Tibial nerve (tissue), 4 donors: ENCODE results near the gene NRL. TPM values are rescaled to one million over a fixed set of nuclear protein-coding genes. Genes with fewer than 3 reads are reported as not detected.

Experiments used
- DNase-seq, 2 donors: peaks; one replicate each; pipeline ENCODE4 v3.0.0-alpha.2; 2019; ENCODE audit warnings: low spot score in 2 of 2
- H3K27ac ChIP-seq, 4 donors: fragments of 200-600 bp; sonication (generic) in 3 of 4; one replicate each; pipeline ENCODE4 v1.5.1; 2017 to 2019; ENCODE audit warnings: mild to moderate bottlenecking in 1 of 4
- H3K27me3 ChIP-seq, 2 donors: fragments of 200-600 bp; sonication (generic) in 1 of 2; one replicate each; pipeline versions ENCODE4 v1.5.1 to v1.6.0; 2017 to 2019
- H3K36me3 ChIP-seq, 3 donors: fragments of 200-600 bp; sonication (generic); one replicate each; pipeline ENCODE4 v1.5.1; 2018 to 2019
- H3K4me1 ChIP-seq, 4 donors: fragments of 200-600 bp; sonication (generic) in 3 of 4; one replicate each; pipeline ENCODE4 v1.5.1; 2017 to 2019
- H3K4me3 ChIP-seq, 4 donors: fragments of 200-600 bp; sonication (generic) in 3 of 4; one replicate each; pipeline ENCODE4 v1.5.1; 2017 to 2019; ENCODE audit warnings: mild to moderate bottlenecking in 1 of 4, moderate library complexity in 1 of 4
- H3K9me3 ChIP-seq, 4 donors: fragments of 200-600 bp; sonication (generic) in 3 of 4; one replicate each; pipeline ENCODE4 v1.5.1; 2017 to 2019
- CTCF ChIP-seq, 5 experiments: fragments of 200-600 bp in 3 of 5; fragments of 450-650 bp in 2 of 5; sonication (generic) in 3 of 5; IDR thresholded peaks; one replicate each; pipeline ENCODE4 v1.5.1; 2016 to 2019; ENCODE audit warnings: antibody characterized with exemption in 5 of 5, mild to moderate bottlenecking in 3 of 5, moderate library complexity in 2 of 5
- EP300 ChIP-seq, 2 donors: sonication (generic); formaldehyde crosslinking; IDR thresholded peaks; one replicate each; pipeline ENCODE4 v1.6.1; 2017; ENCODE audit warnings: antibody characterized with exemption in 2 of 2, mild to moderate bottlenecking in 1 of 2
- POLR2A ChIP-seq, 2 donors: fragments of 450-650 bp; IDR thresholded peaks; one replicate each; pipeline ENCODE4 v1.6.1; 2017; ENCODE audit warnings: antibody characterized with exemption in 2 of 2, mild to moderate bottlenecking in 2 of 2, moderate library complexity in 2 of 2
- WGBS, 2 donors: methylation state at CpG; one replicate each; pipeline ENCODE4 v1.1.5; 2018; 5-methylcytosine and 5-hydroxymethylcytosine counted together
- total RNA-seq, 4 donors: library from RNA; depleted of rRNA; stranded (reverse); fragments of >200 nt; gene quantifications; one replicate each; pipeline ENCODE4 v1.1.0, GENCODE V29; 2016

The NRL gene
- total RNA-seq, 4 donors from 2014 or later: 4.8 to 7.0 (median 5.9) TPM

- 16 to 29% methylated on average over 13 to 14 of the region's 14 CpGs for WGBS, 2 donors
- Histone ChIP-seq H3K27ac (peak overlapping the region; percentile 88 to 98 (median 93)), H3K4me1 (peaks cover 0 to 33% (median 12%) of the 10 kb centered on the region in 4 donors), H3K4me3 (peak overlapping the region; percentile 67 to 98 (median 84)), H3K36me3 (peaks cover 0 to 20% (median 13%) of the 10 kb centered on the region in 3 donors), H3K27me3 (no peaks in the 10 kb centered on the region), H3K9me3 (no peaks in the 10 kb centered on the region)
- DNase-seq: no peak
- TF ChIP-seq EP300 (IDR thresholded peaks at IDR 0.05) (no peak), POLR2A (IDR thresholded peaks at IDR 0.05) (no peak), CTCF (IDR thresholded peaks at IDR 0.05) (no peak)
Measured at GRCh38 chr14:24094841-24095270, 19.9 kb downstream of the NRL start.

- TF ChIP-seq POLR2A (IDR thresholded peaks at IDR 0.05) (peak in 1 of 2 donors; percentile 63), CTCF (IDR thresholded peaks at IDR 0.05) (peak in 3 of 5 experiments; percentile 21 to 43 (median 30)), EP300 (IDR thresholded peaks at IDR 0.05) (peak in 1 of 2 donors; percentile 78)
- H3K4me3 ChIP-seq: peak within 1 kb of the TSS; percentile 67 to 98 (median 84)
- peaks cover 0 to 33% (median 12%) of the 10 kb centered on the region in 4 donors for H3K4me1 ChIP-seq
- no peaks in the 10 kb centered on the region for H3K9me3 ChIP-seq
- 1% methylated on average over 61 to 68 of the region's 68 CpGs for WGBS, 2 donors
- H3K27me3 ChIP-seq: no peaks in the 10 kb centered on the region
- peaks cover 0 to 13% (median 7%) of the 10 kb centered on the region in 3 donors for H3K36me3 ChIP-seq
- DNase-seq: peak; percentile 90 to 91
- H3K27ac ChIP-seq: peak within 1 kb of the TSS; percentile 88 to 98 (median 93)
Measured at GRCh38 chr14:24093901-24094840, 20.6 kb downstream of the NRL start, which contains the start of gene PCK2. TSS of gene PCK2 (plus strand) at chr14:24094311. CDS start at chr14:24094406, 95 bp downstream.

GRCh38 chr14:24093207-24093900 is 21.4 kb downstream of the NRL start:
- H3K27ac ChIP-seq: peak overlapping the region; percentile 88 to 98 (median 93)

GRCh38 chr14:24092505-24093206 is 22.1 kb downstream of the NRL start:
- TF ChIP-seq POLR2A (IDR thresholded peaks at IDR 0.05): no peak
- WGBS, 2 donors: 79 to 82% methylated on average over 4 of the region's 4 CpGs
- Histone ChIP-seq H3K27ac (peak overlapping the region in 3 of 4 donors; percentile 93 to 98 (median 93)), H3K4me3 (no peak overlapping the region), H3K27me3 (no peaks in the 10 kb centered on the region), H3K4me1 (peaks cover 0 to 33% (median 12%) of the 10 kb centered on the region in 4 donors), H3K36me3 (peaks cover 0 to 2% (median 0%) of the 10 kb centered on the region in 3 donors), H3K9me3 (no peaks in the 10 kb centered on the region)
- DNase-seq: peak in 1 of 2 donors; percentile 20

More at GRCh38 chr14:24093207-24093900, 21.4 kb downstream of the NRL start:
- H3K36me3 ChIP-seq: peaks cover 0 to 5% (median 5%) of the 10 kb centered on the region in 3 donors
- no peak for DNase-seq
- H3K27me3 ChIP-seq: no peaks in the 10 kb centered on the region
- peaks cover 0 to 33% (median 12%) of the 10 kb centered on the region in 4 donors for H3K4me1 ChIP-seq
- TF ChIP-seq CTCF (IDR thresholded peaks at IDR 0.05) (no peak), POLR2A (IDR thresholded peaks at IDR 0.05) (no peak), EP300 (IDR thresholded peaks at IDR 0.05) (no peak)
- H3K4me3 ChIP-seq: peak overlapping the region in 2 of 4 donors; percentile 76 to 98
- WGBS, 2 donors: 80 to 83% methylated on average over 19 of the region's 19 CpGs
- no peaks in the 10 kb centered on the region for H3K9me3 ChIP-seq

- Histone ChIP-seq H3K4me3 (no peak overlapping the region), H3K4me1 (peaks cover 0 to 33% (median 12%) of the 10 kb centered on the region in 4 donors), H3K36me3 (no peaks in the 10 kb centered on the region), H3K27ac (peak overlapping the region in 2 of 4 donors; percentile 93 to 98), H3K9me3 (no peaks in the 10 kb centered on the region), H3K27me3 (no peaks in the 10 kb centered on the region)
- TF ChIP-seq POLR2A (IDR thresholded peaks at IDR 0.05): no peak
- TF ChIP-seq CTCF (IDR thresholded peaks at IDR 0.05): no peak
- no peak for TF ChIP-seq EP300 (IDR thresholded peaks at IDR 0.05)
- no peak for DNase-seq
Measured at GRCh38 chr14:24092110-24092504, 22.6 kb downstream of the NRL start.
